HepG2 (cell line): Measurements from ENCODE around the gene FAM20A. TPM values are rescaled to one million over a fixed set of nuclear protein-coding genes. Genes with fewer than 3 reads are reported as not detected.

ENCODE experiments used
- ATAC-seq: fragments of 200-7000 bp; cut with Tn5 transposase; 3 replicates; pipeline ENCODE4 v1.9.1; 2020; ENCODE audit warnings: mild to moderate bottlenecking, moderate library complexity
- BruUV-seq: library from RNA; stranded (reverse); fragments of 400-500 nt; replicated peaks from 2 replicates; lab custom pipeline; 2021; lab: Mats Ljungman, UMichigan
- CTCF ChIA-PET: fragments of 300-600 bp; formaldehyde crosslinking; extraction: SDS; loops from one replicate; lab custom pipeline; 2021; ENCODE audit warnings: low total read pairs, inconsistent platforms, low intra/inter-chr PET ratio; lab: Yijun Ruan, JAX
- POLR2A ChIA-PET: fragments of 350-600 bp; sonication (Branson Sonifier 250); formaldehyde crosslinking; loops from one replicate; lab custom pipeline; 2020; ENCODE audit warnings: antibody characterized with exemption, inconsistent platforms; lab: Yijun Ruan, JAX
- DNase-seq: peaks from one replicate; pipeline ENCODE4 v3.0.0-alpha.2; 2015; ENCODE audit warnings: low spot score
- FAIRE-seq: peaks from 3 replicates; lab custom pipeline; 2011; peaks lifted over from hg19 to GRCh38; lab: Jason Lieb, UNC
- H2AFZ ChIP-seq: one replicate; pipeline ENCODE4 v1.6.1; 2011; ENCODE audit warnings: low read length, inconsistent platforms
- H3K27ac ChIP-seq: fragments of 300-600 bp; 3 replicates; pipeline ENCODE4 v1.8.0; 2011; ENCODE audit warnings: mixed run types, mild to moderate bottlenecking, mixed read lengths, low read length, inconsistent platforms; ENCODE audit not compliant: insufficient read depth; ENCODE audit errors: extremely low read length
- H3K27me3 ChIP-seq, 2 experiments: fragments of 200-600 bp in 1 of 2; 2 replicates in 1 of 2; 3 replicates in 1 of 2; pipeline versions ENCODE4 v1.6.0 to v1.8.0; 2011; ENCODE audit warnings: low read length in 2 of 2, mild to moderate bottlenecking in 2 of 2, moderate library complexity in 2 of 2, inconsistent platforms in 1 of 2; ENCODE audit not compliant: insufficient read depth in 2 of 2, control insufficient read depth in 1 of 2
- H3K36me3 ChIP-seq, 2 experiments: fragments of 200-600 bp in 1 of 2; replicated peaks in 1 of 2; 2 replicates in 1 of 2; 3 replicates in 1 of 2; pipeline versions ENCODE4 v1.5.1 to v1.8.0; 2011; ENCODE audit warnings: low read length in 2 of 2, inconsistent platforms in 1 of 2; ENCODE audit not compliant: insufficient read depth in 2 of 2, control insufficient read depth in 1 of 2
- H3K4me1 ChIP-seq: 2 replicates; pipeline ENCODE4 v1.5.1; 2012; ENCODE audit warnings: low read length, inconsistent platforms; ENCODE audit not compliant: insufficient read depth
- H3K4me2 ChIP-seq: 2 replicates; pipeline ENCODE4 v1.6.0; 2011; ENCODE audit warnings: low read depth, low read length, inconsistent platforms
- H3K4me3 ChIP-seq, 3 experiments: fragments of 200-600 bp in 1 of 3; sonication (generic), shearing (Covaris generic) in 1 of 3; replicated peaks in 1 of 3; 2 replicates each; pipeline ENCODE4 v1.5.1; 2011 to 2016; ENCODE audit warnings: low read length in 3 of 3, inconsistent platforms in 2 of 3, low read depth in 2 of 3, mild to moderate bottlenecking in 2 of 3, control low read depth in 1 of 3, mixed read lengths in 1 of 3; ENCODE audit not compliant: insufficient read depth in 1 of 3
- H3K79me2 ChIP-seq: one replicate; pipeline ENCODE4 v1.6.1; 2011; ENCODE audit warnings: low read length, inconsistent platforms; ENCODE audit not compliant: insufficient read depth
- H3K9ac ChIP-seq: 2 replicates; pipeline ENCODE4 v1.6.0; 2011; ENCODE audit warnings: mild to moderate bottlenecking, low read depth, low read length, inconsistent platforms; ENCODE audit not compliant: insufficient read depth
- H3K9me3 ChIP-seq: 2 replicates; pipeline ENCODE4 v1.5.1; 2012; ENCODE audit warnings: mild to moderate bottlenecking, low read length
- H4K20me1 ChIP-seq: 2 replicates; pipeline ENCODE4 v1.6.0; 2011; ENCODE audit warnings: inconsistent platforms, mild to moderate bottlenecking, low read length, moderate library complexity; ENCODE audit not compliant: insufficient read depth
- FOXP1 ChIP-seq, 2 experiments: fragments of 450-650 bp in 1 of 2; IDR thresholded peaks; 2 replicates each; pipeline ENCODE4 v1.6.1; 2017 to 2018; ENCODE audit warnings: antibody characterized with exemption in 1 of 2
- GTF2F1 ChIP-seq: fragments of 150-350 bp; IDR thresholded peaks from 2 replicates; pipeline ENCODE4 v1.6.1; 2014; ENCODE audit warnings: low read length
- PAF1 ChIP-seq: IDR thresholded peaks from 2 replicates; pipeline ENCODE4 v1.6.1; 2016; ENCODE audit warnings: missing genetic modification reagents, missing compliant biosample characterization
- POLR2G ChIP-seq: fragments of 200-400 bp; formaldehyde crosslinking; IDR thresholded peaks from 2 replicates; pipeline ENCODE4 v1.6.1; 2018; ENCODE audit warnings: mild to moderate bottlenecking, low read depth, low read length, moderate library complexity
- SMC3 ChIP-seq: IDR thresholded peaks from 2 replicates; pipeline ENCODE4 v1.6.1; 2011; ENCODE audit warnings: low read length, improper control_type of control experiment
- ZC3H4 ChIP-seq: sonication (generic); formaldehyde crosslinking; IDR thresholded peaks from 2 replicates; pipeline ENCODE4 v1.4.0; 2020; ENCODE audit warnings: missing genetic modification reagents, borderline replicate concordance
- ZNF232 ChIP-seq: sonication (generic); formaldehyde crosslinking; IDR thresholded peaks from 2 replicates; pipeline ENCODE4 v1.4.0; 2020; ENCODE audit warnings: missing genetic modification reagents, borderline replicate concordance
- WGBS: methylation state at CpG from one replicate; pipeline ENCODE4 v1.1.6; 2017; ENCODE audit warnings: low lambda C conversion rate; 5-methylcytosine and 5-hydroxymethylcytosine counted together
- in situ Hi-C: cut with HindIII; loops from 2 replicates; pipeline ENCODE4 v1.10.0; 2017; ENCODE audit warnings: low pct_unique_long_range_greater_than_20kb; ENCODE audit not compliant: extremely low pct_ligation_motif_present
- intact Hi-C: fragments of 100-400 bp; cut with micrococcal nuclease; formaldehyde crosslinking; loops from one replicate; pipeline ENCODE4 v1.10.0; 2022; ENCODE audit not compliant: unreplicated experiment
- polyA plus RNA-seq, 8 experiments: library from polyadenylated mRNA; depleted of rRNA in 3 of 8; stranded (reverse) in 7 of 8; unstranded in 1 of 8; fragments of >200 nt; fragmentation: Illumina TruSeq in 4 of 8; extraction: Trizol in 4 of 8; gene quantifications; 2 replicates each; pipeline versions ENCODE4 v1.2.1 to v1.2.3, GENCODE V29; 2011 to 2016; ENCODE audit warnings: low read depth in 4 of 8, missing spikeins in 1 of 8, mixed read lengths in 1 of 8; ENCODE audit not compliant: insufficient read depth in 1 of 8
- total RNA-seq, 5 experiments: library from RNA; depleted of rRNA; stranded (reverse); fragments of >200 nt; fragmentation: Illumina TruSeq; extraction: Trizol; gene quantifications; 2 replicates each; pipeline ENCODE4 v1.2.3, GENCODE V29; 2016; ENCODE audit warnings: low read depth in 1 of 5
- TF ChIP-seq, protein P1 (sequence below): sonication (generic); formaldehyde crosslinking; IDR thresholded peaks from 2 replicates; pipeline ENCODE4 v1.9.0; 2021; ENCODE audit warnings: missing genetic modification reagents, borderline replicate concordance
- TF ChIP-seq, protein P2 (sequence below): sonication (generic); formaldehyde crosslinking; IDR thresholded peaks from 2 replicates; pipeline ENCODE4 v1.5.1; 2020; ENCODE audit warnings: mild to moderate bottlenecking, missing genetic modification reagents, borderline replicate concordance
- TF ChIP-seq, protein P3 (sequence below): sonication (generic); formaldehyde crosslinking; IDR thresholded peaks from 2 replicates; pipeline ENCODE4 v1.4.0; 2020; ENCODE audit warnings: missing genetic modification reagents, mild to moderate bottlenecking, borderline replicate concordance

The FAM20A gene
- total and polyA plus RNA-seq, 2 of the 13 experiments (the other 11 are each of a cell fraction or from before 2014, with no cell fraction given): 9.3 to 20.7 TPM

DNA sequence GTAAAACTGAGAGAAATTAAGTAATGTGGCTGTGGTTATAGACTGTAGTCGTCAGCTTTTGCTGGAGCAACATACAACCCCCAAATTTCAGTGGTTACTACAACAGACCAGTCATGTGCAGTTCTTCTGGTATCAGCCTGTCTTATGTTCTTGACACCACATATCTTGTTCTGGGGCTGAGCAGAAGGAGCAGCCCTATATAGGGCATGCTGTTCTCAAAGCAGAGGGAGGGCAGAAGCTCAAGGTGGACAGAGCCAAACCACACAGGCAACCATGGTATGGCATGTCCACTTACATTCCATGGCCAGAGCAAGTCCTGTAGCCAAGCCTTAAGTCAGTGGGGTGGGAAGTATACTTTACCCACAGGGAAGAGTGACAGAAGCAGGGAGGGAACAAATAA is 81.3 kb downstream of the FAM20A start:
- H3K4me3 ChIP-seq: no peak overlapping the region
- ATAC-seq (peak; percentile 67), FAIRE-seq (no peak), DNase-seq (no peak)
- H3K4me2 ChIP-seq: no peak overlapping the region
- H3K79me2 ChIP-seq: peaks cover 45% of the 10 kb centered on the region
- POLR2A ChIA-PET: no interaction called here
- 0 out of 2 replicates have a peak, but pooled peaks have one; percentile 43 for TF ChIP-seq PAF1 (CRISPR knock-in tag)
- no peak for TF ChIP-seq ZNF232 (CRISPR knock-in tag)
- TF ChIP-seq ZC3H4 (CRISPR knock-in tag): 0 out of 2 replicates have a peak, but pooled peaks have one; percentile 63
- no peak for TF ChIP-seq FOXP1 (IDR thresholded peaks at IDR 0.05)
- no peak for TF ChIP-seq FOXP1 (CRISPR knock-in tag; IDR thresholded peaks at IDR 0.05)
- peak; percentile 33; the same call in 1 of the 2 replicates for TF ChIP-seq POLR2G
- TF ChIP-seq, protein P1, sequence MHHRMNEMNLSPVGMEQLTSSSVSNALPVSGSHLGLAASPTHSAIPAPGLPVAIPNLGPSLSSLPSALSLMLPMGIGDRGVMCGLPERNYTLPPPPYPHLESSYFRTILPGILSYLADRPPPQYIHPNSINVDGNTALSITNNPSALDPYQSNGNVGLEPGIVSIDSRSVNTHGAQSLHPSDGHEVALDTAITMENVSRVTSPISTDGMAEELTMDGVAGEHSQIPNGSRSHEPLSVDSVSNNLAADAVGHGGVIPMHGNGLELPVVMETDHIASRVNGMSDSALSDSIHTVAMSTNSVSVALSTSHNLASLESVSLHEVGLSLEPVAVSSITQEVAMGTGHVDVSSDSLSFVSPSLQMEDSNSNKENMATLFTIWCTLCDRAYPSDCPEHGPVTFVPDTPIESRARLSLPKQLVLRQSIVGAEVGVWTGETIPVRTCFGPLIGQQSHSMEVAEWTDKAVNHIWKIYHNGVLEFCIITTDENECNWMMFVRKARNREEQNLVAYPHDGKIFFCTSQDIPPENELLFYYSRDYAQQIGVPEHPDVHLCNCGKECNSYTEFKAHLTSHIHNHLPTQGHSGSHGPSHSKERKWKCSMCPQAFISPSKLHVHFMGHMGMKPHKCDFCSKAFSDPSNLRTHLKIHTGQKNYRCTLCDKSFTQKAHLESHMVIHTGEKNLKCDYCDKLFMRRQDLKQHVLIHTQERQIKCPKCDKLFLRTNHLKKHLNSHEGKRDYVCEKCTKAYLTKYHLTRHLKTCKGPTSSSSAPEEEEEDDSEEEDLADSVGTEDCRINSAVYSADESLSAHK (CRISPR knock-in tag): no peak
- TF ChIP-seq, protein P2, sequence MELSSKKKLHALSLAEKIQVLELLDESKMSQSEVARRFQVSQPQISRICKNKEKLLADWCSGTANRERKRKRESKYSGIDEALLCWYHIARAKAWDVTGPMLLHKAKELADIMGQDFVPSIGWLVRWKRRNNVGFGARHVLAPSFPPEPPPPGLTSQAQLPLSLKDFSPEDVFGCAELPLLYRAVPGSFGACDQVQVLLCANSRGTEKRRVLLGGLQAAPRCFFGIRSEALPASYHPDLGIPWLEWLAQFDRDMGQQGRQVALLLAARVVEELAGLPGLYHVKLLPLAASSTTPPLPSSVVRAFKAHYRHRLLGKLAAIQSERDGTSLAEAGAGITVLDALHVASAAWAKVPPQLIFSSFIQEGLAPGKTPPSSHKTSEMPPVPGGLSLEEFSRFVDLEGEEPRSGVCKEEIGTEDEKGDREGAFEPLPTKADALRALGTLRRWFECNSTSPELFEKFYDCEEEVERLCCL (CRISPR knock-in tag): no peak
- TF ChIP-seq, protein P3, sequence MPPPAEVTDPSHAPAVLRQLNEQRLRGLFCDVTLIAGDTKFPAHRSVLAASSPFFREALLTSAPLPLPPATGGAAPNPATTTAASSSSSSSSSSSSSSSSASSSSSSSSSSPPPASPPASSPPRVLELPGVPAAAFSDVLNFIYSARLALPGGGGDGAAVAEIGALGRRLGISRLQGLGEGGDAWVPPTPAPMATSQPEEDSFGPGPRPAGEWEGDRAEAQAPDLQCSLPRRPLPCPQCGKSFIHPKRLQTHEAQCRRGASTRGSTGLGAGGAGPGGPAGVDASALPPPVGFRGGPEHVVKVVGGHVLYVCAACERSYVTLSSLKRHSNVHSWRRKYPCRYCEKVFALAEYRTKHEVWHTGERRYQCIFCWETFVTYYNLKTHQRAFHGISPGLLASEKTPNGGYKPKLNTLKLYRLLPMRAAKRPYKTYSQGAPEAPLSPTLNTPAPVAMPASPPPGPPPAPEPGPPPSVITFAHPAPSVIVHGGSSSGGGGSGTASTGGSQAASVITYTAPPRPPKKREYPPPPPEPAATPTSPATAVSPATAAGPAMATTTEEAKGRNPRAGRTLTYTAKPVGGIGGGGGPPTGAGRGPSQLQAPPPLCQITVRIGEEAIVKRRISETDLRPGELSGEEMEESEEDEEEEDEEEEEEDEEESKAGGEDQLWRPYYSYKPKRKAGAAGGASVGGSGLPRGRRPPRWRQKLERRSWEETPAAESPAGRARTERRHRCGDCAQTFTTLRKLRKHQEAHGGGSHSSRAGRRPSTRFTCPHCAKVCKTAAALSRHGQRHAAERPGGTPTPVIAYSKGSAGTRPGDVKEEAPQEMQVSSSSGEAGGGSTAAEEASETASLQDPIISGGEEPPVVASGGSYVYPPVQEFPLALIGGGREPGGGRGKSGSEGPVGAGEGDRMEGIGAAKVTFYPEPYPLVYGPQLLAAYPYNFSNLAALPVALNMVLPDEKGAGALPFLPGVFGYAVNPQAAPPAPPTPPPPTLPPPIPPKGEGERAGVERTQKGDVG (CRISPR knock-in tag): no peak
- TF ChIP-seq SMC3: no peak
- TF ChIP-seq GTF2F1: no peak
- H2AFZ ChIP-seq: no peak overlapping the region
- intact Hi-C loops: no loop called here
- WGBS: 100% methylated on average over 1 of the region's 1 CpG
- H3K27ac ChIP-seq: no peak overlapping the region
- H3K9me3 ChIP-seq: no peaks in the 10 kb centered on the region
- CTCF ChIA-PET: no interaction called here
- H3K9ac ChIP-seq: no peak overlapping the region
- in situ Hi-C loops: no loop called here
- H3K4me1 ChIP-seq: peaks cover 28% of the 10 kb centered on the region
- H4K20me1 ChIP-seq: peaks cover 14% of the 10 kb centered on the region
- H3K27me3 ChIP-seq: no peaks in the 10 kb centered on the region
- peaks cover 15 to 78% of the 10 kb centered on the region in 2 experiments for H3K36me3 ChIP-seq
- no TSS peak for BruUV-seq
